Measurements from ENCODE around the gene PLA1A.

DNA sequence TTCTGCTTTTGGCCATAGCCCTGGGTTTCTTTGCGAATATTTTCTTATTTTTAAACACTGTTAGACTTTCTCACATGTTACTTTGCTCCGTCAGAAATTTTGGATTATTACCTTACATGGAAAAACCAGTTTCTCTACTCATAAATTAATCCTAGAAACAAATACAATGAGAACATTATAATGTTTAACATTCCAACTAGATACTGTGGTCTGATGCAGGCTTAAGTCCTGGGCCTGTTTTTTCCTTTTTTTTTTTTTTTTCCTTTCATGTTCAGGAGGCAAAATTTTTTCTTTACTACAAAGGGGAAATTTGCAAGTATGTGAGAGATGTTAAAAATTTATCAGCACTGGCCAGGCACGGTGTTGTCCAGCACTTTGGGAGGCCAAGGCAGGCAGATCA, 33.8 kb downstream of the PLA1A start:
- TF ChIP-seq, protein P1, sequence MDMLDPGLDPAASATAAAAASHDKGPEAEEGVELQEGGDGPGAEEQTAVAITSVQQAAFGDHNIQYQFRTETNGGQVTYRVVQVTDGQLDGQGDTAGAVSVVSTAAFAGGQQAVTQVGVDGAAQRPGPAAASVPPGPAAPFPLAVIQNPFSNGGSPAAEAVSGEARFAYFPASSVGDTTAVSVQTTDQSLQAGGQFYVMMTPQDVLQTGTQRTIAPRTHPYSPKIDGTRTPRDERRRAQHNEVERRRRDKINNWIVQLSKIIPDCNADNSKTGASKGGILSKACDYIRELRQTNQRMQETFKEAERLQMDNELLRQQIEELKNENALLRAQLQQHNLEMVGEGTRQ (IDR thresholded peaks at IDR 0.05; ENCODE audit: low read depth, low read length), result no peak
- TF ChIP-seq SMC3 (IDR thresholded peaks at IDR 0.05; ENCODE audit: low read depth, low read length) (no peak), POLR2A (IDR thresholded peaks at IDR 0.05; ENCODE audit: low read depth, low read length) (no peak), RCOR1 (IDR thresholded peaks at IDR 0.05; ENCODE audit: insufficient replicate concordance, low read length) (no peak), CHD1 (IDR thresholded peaks at IDR 0.05; ENCODE audit: low read depth, low read length) (no peak), MAZ (IDR thresholded peaks at IDR 0.05; ENCODE audit: borderline replicate concordance, low read depth, low read length) (no peak), MAFK (IDR thresholded peaks at IDR 0.05; ENCODE audit: low read depth, low read length) (no peak), CEBPB (IDR thresholded peaks at IDR 0.05; ENCODE audit: low read depth, low read length) (no peak), BHLHE40 (IDR thresholded peaks at IDR 0.05; ENCODE audit: low read depth, low read length) (no peak), RAD21 (IDR thresholded peaks at IDR 0.05; ENCODE audit: low read length) (no peak), RFX5 (IDR thresholded peaks at IDR 0.05; ENCODE audit: low read depth, low read length) (no peak), FOS (IDR thresholded peaks at IDR 0.05; ENCODE audit: low read depth, low read length) (no peak)
- TF ChIP-seq, protein P2, sequence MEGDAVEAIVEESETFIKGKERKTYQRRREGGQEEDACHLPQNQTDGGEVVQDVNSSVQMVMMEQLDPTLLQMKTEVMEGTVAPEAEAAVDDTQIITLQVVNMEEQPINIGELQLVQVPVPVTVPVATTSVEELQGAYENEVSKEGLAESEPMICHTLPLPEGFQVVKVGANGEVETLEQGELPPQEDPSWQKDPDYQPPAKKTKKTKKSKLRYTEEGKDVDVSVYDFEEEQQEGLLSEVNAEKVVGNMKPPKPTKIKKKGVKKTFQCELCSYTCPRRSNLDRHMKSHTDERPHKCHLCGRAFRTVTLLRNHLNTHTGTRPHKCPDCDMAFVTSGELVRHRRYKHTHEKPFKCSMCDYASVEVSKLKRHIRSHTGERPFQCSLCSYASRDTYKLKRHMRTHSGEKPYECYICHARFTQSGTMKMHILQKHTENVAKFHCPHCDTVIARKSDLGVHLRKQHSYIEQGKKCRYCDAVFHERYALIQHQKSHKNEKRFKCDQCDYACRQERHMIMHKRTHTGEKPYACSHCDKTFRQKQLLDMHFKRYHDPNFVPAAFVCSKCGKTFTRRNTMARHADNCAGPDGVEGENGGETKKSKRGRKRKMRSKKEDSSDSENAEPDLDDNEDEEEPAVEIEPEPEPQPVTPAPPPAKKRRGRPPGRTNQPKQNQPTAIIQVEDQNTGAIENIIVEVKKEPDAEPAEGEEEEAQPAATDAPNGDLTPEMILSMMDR (conservative IDR thresholded peaks at IDR 0.05; ENCODE audit: low read depth, low read length), result no peak
- TF ChIP-seq, protein P3, sequence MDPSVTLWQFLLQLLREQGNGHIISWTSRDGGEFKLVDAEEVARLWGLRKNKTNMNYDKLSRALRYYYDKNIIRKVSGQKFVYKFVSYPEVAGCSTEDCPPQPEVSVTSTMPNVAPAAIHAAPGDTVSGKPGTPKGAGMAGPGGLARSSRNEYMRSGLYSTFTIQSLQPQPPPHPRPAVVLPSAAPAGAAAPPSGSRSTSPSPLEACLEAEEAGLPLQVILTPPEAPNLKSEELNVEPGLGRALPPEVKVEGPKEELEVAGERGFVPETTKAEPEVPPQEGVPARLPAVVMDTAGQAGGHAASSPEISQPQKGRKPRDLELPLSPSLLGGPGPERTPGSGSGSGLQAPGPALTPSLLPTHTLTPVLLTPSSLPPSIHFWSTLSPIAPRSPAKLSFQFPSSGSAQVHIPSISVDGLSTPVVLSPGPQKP (IDR thresholded peaks at IDR 0.05; ENCODE audit: borderline replicate concordance, low read depth, low read length), result no peak

All from IMR-90 (cell line).